ENCODE measurements around the gene MUSK.

Gene MUSK

DNA sequence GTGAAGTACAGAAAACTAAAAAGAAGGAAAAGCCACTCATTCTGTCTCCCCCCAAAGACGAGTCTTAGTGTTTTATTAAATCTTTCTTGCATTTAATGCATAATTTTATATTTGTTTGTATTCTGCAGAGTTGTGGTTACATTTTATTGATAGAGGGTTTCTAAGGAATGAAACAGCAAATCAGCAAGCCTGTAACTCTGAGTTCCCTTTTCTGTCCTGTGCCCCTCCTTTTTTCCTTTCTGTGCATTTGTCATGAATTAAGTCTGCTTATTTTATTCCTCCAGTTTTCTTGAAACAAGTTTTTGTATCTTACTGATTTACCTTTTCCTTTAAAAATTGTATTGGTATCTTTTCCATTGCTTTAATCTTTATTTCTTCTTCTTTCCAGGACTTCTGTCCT is 132.8 kb downstream of the MUSK start:
- H3K4me3 ChIP-seq (ENCODE audit: low read depth, low read length): no peak overlapping the region
- TF ChIP-seq, protein P1, sequence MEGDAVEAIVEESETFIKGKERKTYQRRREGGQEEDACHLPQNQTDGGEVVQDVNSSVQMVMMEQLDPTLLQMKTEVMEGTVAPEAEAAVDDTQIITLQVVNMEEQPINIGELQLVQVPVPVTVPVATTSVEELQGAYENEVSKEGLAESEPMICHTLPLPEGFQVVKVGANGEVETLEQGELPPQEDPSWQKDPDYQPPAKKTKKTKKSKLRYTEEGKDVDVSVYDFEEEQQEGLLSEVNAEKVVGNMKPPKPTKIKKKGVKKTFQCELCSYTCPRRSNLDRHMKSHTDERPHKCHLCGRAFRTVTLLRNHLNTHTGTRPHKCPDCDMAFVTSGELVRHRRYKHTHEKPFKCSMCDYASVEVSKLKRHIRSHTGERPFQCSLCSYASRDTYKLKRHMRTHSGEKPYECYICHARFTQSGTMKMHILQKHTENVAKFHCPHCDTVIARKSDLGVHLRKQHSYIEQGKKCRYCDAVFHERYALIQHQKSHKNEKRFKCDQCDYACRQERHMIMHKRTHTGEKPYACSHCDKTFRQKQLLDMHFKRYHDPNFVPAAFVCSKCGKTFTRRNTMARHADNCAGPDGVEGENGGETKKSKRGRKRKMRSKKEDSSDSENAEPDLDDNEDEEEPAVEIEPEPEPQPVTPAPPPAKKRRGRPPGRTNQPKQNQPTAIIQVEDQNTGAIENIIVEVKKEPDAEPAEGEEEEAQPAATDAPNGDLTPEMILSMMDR (IDR thresholded peaks at IDR 0.05; ENCODE audit: control insufficient read depth, extremely low read depth, insufficient read depth): no peak
- no peak for DNase-seq (ENCODE audit: low read depth)

DNA sequence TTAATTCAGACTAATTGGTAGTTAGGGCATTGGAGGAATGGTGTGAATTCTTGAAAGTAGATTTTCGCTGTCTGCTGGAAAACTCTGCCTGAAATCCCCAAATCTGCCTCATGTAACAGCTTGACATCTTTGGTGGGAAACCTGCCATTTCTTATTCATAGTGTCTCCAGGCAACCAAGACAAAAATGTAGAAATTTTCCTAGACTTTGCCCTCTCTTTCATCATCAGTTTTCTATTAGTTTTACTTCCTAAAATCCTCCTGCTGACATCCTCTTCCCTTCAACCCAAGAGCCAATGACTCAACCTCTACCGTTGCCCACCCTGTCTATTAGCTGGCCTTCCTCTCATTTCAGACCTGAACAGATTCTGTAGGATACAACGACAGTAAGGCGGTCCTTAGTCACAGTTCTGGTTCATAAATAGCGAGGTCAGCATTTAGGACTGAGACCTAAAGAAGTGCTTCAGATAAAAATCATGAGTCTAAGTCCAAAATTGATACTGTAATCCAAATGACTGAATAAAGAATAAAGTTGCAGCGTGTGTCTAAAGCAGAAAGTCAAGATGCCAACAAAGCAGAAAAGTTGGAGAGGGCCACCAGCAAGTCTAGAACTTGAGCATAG is 133.9 kb downstream of the MUSK start:
- no peak for DNase-seq (ENCODE audit: low read depth)
- TF ChIP-seq, protein P1 (IDR thresholded peaks at IDR 0.05; ENCODE audit: control insufficient read depth, extremely low read depth, insufficient read depth): no peak

DNA sequence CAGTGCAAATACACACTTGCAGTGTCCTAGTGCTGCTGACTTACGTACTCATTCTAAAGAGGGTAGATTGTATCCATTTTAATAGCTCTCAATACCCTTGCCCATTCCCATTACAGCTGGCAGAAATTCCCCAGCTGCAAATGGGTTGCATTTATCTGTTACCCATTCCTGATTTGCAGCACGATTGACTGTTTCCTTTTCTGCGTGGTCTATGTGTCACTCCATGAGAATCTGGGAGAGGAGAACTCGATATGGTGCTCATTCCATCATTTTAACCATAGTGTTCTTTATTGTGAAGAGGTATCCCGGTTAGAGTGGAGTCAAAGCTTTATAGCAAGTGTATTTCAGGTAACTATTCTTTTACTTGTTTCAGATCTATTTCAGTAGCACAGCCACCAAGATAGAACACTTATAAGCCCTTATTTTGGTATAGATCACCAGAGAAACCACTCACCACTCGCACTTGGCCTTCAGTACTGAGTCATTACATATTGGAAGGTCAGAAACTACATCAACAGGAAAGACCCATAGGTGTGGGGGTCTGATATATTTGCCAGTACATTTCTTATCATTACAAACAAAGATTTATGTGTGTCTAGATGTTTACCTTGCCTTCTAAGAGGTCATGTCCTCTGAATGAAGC is 139.5 kb downstream of the MUSK start:
- no peak overlapping the region for H3K4me3 ChIP-seq (ENCODE audit: low read depth, low read length)
- DNase-seq (ENCODE audit: low read depth): no peak
- TF ChIP-seq, protein P1 (IDR thresholded peaks at IDR 0.05; ENCODE audit: control insufficient read depth, extremely low read depth, insufficient read depth): no peak

More for the DNA sequence above, 133.9 kb downstream of the MUSK start:
- no peak overlapping the region for H3K4me3 ChIP-seq (ENCODE audit: low read depth, low read length)

DNA sequence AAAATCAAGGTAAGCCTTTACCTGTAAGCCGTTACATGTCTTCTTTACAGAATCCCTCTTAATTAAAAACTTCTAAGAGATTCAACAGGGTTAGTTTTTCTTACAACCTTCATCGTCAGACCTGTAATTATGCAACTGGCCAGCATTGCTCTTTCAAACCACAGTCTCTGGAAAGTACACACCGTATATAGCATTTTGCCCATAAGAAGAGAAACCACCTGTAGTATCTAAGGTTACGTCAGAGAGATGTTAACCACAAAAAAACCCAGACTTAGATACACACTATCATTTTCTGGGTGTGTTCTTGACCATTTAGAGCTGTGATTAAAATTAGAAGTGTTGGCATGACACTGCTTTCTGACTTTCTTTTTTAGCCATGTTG is 140.0 kb downstream of the MUSK start:
- no peak overlapping the region for H3K4me3 ChIP-seq (ENCODE audit: low read depth, low read length)
- TF ChIP-seq, protein P1 (IDR thresholded peaks at IDR 0.05; ENCODE audit: control insufficient read depth, extremely low read depth, insufficient read depth): no peak
- DNase-seq (ENCODE audit: low read depth): no peak

DNA sequence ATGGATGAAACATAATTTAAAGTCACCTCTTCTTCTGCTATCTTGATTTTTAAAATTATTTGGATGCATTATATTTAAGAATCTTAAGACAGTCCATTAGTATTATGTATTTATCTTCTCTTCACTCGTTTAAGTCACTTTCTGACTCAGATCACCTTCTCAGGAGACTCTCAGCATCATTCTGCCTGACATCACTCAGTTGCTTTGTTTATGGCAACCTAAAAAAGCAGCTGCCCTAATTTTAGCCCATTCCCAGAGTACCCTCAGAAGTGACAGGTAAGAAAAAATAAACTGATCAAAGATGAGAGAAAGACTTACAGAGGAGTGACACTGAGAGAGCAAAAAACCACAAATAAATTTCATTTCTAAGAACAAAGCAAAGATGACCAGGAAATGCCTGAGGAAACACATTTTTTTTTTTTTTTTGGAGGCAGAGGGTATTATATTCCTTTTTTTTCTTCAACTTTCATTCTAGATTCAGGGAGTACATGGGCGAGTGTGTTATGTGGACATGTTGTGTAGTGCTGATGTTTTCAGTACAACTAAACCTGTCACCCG is 140.5 kb downstream of the MUSK start:
- H3K4me3 ChIP-seq (ENCODE audit: low read depth, low read length): no peak overlapping the region
- TF ChIP-seq, protein P1 (IDR thresholded peaks at IDR 0.05; ENCODE audit: control insufficient read depth, extremely low read depth, insufficient read depth): no peak
- DNase-seq (ENCODE audit: low read depth): no peak

DNA sequence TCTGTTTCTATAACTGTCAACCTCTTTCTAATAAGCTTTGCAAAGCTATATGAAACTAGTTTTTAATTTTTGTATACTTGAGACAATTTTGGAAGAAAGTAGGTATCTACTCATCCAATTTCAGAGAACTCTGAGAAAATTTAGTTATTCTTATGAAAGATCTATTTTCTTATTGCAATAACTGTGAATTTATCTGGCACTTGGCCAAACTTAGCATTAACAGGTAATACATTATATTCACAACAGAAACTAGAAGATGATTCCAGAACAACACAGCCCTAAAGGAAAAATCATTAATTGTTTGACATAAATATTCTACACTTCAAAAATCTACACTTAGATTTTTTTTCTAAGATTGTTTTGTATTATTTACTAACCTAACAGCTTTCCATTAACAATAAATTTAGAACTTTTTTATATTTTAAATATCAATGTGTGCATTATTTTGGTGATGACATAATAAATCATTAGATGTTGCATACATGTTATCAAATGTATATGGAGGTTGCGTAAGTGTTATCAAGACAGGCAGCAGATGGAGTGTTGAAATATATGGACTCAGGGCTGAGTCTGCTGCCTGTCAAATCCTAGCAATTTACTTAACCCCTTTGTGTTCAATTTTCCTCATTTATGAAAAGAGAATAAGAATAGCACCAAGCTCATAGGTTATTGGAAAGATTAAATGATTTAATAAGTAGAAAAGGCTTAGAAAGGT is 141.8 kb downstream of the MUSK start:
- DNase-seq (ENCODE audit: low read depth): no peak
- H3K4me3 ChIP-seq (ENCODE audit: low read depth, low read length): no peak overlapping the region
- TF ChIP-seq, protein P1 (IDR thresholded peaks at IDR 0.05; ENCODE audit: control insufficient read depth, extremely low read depth, insufficient read depth): no peak

Data from LNCaP clone FGC (cell line).